ENCODE data around the gene WDFY3.

DNA sequence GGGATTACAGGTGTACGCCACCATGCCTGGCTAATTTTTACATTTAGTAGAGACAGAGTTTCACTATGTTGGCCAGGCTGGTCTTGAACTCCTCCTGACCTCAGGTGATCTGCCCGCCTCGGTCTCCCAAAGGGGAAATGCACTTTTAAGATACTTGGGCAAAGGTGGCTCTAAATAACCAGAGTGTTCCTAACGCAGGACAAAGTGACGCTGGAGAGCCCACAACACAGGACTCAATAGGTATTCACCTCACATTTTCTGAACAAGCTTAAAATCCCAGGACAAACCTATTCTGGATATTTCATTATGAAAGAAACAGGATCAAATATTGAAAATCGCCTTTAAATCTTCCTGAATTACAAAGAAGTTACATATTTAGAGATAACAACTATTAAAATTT is 69.0 kb downstream of the WDFY3 start:
- TF ChIP-seq POLR2A (IDR thresholded peaks at IDR 0.05) = no peak
- no peak for TF ChIP-seq POLR2AphosphoS5 (IDR thresholded peaks at IDR 0.05)

Data from spleen (tissue), 3 donors.